Raji (cell line): ENCODE data around the gene TAS2R40.

ENCODE experiments used
- POLR2A ChIP-seq: IDR thresholded peaks from 2 replicates; pipeline ENCODE4 v1.6.1; 2011; ENCODE audit warnings: low read depth, low read length, control low read depth; ENCODE audit not compliant: insufficient read depth

The TAS2R40 gene

GRCh38 chr7:143221737-143222136 is at the start of gene TAS2R40:
Gene TAS2R40 (plus strand): TSS chr7:143222037. CDS start chr7:143222079, 42 bp downstream.
- TF ChIP-seq POLR2A, result no peak

DNA sequence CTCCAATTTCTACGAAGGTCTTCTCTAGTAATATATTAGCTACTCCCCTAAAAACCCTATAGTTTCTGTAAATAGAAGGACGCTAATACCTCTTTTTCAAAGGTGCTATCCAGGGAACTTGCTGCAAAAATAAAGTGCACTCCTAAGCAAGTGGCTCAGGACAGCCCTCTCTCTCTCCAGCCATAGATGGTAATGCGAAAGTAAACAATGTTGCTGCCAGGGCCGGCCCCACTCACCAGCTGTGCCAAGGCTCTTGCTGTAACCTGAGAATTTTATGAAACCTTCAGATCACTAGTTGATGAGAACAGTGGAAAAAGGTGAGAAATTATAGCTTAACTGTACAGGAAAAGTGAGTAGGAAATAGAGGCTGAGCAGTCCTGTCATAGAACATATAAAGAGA is 49.5 kb upstream of the TAS2R40 start:
- TF ChIP-seq POLR2A, result no peak

- no peak for TF ChIP-seq POLR2A
Observed at GRCh38 chr7:143176128-143176527, 45.7 kb upstream of the TAS2R40 start.

DNA sequence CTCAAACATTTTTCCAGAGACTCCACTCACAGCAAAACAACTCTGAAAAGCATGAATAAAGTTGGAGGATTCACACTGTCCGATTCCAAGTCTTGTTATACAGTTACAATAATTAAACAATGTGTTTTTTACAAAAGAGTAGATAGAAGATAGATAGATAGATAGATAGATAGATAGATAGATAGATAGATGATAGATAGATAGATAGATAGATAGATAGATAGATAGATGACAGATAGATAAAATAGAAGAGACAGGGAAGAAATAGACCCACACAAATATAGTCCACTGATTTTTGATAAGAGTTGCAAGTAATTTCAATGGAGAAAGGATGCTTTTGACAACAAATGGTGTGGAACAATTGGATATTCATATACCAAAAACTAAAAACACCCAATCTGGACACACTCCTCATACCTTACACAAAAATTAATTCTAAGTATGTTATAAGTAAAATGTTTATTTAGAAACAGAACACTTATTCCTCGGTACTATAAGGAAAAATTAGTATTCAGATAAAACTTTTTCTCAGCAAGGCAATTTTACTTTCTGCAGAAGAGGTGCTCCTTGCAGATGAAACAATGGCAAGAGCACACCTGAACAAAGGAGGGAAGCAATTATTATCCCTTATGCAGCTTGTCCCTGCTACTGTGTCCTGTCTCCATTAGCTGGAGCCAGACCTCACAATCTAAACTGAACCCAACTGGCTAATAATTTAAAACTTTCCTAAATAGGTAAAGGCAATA is 44.3 kb upstream of the TAS2R40 start:
- no peak for TF ChIP-seq POLR2A

DNA sequence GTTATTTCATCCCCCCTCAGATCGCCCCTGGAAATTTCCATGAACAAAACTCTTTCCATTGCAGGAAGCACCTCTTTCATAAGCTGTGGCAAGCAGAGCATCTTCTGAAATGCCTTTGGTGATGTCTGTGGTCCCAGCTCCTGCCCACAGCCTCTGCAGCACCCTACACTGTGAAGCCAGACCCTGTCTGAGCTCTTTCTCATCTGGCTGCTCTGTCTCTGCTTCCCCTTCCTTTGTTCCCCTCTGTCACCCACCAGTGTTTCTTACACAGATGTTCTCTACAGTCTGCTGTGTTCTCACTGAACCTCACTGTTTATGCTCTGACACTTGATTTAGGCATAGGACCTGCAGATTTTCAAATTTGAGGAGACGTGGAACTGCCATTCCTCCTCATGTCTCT is 40.5 kb upstream of the TAS2R40 start:
- TF ChIP-seq POLR2A, result no peak

DNA sequence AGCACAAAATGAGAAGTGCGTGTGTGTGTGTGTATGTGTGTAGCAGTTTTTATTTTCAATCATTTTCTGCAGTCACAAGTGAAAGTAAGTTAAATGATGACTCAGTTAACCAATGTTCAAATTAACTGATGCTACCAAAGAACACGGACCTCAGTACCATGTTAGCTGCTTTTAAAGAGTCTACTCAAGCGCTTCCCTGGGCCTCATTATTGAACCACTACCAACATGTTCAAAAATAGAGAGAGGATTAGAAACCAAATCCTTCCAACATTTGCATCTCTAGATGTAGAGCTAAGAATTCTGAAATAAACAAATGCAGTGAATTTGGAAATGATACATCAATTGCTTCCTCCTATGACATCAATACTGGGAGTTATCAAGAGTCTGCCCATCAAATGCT is 38.8 kb upstream of the TAS2R40 start, which contains the start of gene TAS2R39:
Gene TAS2R39 (plus strand): TSS at position 396 of the 400 bp plus-strand sequence. CDS start 0 bp downstream, at position 396.
- TF ChIP-seq POLR2A, result no peak

DNA sequence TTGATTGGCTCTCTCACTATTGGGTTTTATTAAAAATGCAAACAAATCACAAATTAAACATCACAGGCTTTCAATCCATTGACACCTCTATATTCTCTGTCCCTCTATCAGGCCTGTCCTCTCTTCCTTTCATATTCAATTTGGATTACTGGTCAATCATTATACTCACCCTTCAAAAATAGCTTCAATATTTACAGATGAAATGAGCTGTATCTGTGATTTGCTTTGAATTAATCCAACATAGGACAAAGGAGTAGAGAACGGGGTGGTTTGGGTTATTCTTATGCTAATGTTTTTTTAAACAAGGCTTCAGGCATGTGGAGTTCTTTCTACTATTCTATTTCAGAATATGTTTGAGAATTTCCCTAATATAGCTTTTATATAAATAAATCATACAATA is 36.3 kb upstream of the TAS2R40 start:
- no peak for TF ChIP-seq POLR2A

DNA sequence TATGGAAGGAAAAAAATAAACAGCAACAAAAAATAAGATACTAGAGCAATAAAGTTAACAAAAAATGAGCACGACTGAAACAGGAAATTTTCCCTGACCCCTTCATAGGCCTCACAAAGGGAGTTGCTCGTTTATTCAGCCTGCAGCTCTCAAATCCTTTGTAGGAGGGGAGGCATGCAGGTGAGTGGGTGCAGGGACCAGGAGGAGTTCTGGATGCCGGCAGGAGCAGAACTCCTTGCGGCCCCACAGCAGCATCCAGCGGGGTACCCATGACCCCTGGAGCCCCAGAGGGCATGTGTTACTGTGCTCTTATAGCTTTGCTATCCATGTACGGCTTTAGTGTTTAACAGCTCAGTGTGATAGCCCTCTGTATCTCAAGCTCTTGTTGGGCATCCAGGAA is 32.8 kb upstream of the TAS2R40 start:
- no peak for TF ChIP-seq POLR2A

DNA sequence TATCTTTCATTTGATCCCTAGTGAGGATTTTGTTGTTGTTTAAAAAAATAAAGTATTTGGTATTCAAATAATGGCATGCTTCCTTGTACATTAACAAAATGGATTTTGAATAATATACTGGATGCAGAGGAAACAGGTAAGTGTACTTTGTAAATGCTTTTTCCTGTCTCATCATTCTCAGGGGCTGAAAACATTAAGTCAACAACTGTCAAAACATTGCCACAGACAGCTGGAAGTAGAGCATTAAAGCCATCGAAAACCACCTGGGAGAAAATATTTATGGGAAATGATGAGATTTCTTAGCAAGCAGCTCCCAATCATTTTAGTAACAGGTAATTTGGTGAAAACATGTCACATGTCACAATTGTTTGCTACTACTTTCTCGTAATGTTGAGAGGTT is 28.0 kb upstream of the TAS2R40 start:
- no peak for TF ChIP-seq POLR2A

DNA sequence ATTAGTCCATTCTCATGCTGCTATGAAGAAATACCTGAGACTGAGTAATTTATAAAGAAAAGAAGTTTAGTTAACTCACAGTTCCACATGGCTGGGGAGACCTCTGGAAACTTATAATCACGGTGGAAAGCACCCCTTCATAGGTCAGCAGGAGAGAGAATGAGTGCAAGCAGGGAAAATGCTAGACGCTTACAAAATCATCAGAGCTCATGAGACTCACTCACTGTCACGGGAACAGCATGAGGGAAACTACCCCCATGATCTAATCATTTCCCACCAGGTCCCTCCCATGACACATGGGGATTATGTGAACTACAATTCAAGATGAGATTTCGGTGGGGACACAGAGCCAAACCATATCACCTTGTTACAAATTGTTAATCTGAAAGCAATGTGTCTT is 22.8 kb upstream of the TAS2R40 start:
- no peak for TF ChIP-seq POLR2A

DNA sequence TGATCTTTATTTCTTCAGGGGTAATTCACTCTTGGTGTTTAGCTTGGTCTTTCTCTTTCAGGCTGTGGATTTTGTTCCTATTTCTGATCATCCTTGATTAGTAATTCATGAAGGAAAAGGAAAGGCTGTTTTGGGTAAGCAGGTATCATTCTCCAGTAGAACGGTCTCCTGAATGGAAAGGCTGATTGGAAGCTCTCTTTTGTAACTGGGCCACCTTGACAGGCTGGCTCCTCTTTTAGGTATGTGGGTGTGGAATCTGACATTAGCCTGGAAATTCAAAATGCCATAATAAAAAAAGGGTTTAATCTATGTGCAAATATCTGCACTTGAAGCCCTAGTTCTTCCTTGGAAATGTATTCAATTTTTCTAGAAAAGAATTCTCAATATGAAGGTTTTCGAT is 19.7 kb upstream of the TAS2R40 start:
- TF ChIP-seq POLR2A, result no peak

- TF ChIP-seq POLR2A, result no peak
Observed at GRCh38 chr7:143203386-143203785, 18.5 kb upstream of the TAS2R40 start.

- TF ChIP-seq POLR2A, result no peak
Observed at GRCh38 chr7:143205560-143206293, 16.1 kb upstream of the TAS2R40 start.

- no peak for TF ChIP-seq POLR2A
Observed at GRCh38 chr7:143210541-143210940, 11.3 kb upstream of the TAS2R40 start.

DNA sequence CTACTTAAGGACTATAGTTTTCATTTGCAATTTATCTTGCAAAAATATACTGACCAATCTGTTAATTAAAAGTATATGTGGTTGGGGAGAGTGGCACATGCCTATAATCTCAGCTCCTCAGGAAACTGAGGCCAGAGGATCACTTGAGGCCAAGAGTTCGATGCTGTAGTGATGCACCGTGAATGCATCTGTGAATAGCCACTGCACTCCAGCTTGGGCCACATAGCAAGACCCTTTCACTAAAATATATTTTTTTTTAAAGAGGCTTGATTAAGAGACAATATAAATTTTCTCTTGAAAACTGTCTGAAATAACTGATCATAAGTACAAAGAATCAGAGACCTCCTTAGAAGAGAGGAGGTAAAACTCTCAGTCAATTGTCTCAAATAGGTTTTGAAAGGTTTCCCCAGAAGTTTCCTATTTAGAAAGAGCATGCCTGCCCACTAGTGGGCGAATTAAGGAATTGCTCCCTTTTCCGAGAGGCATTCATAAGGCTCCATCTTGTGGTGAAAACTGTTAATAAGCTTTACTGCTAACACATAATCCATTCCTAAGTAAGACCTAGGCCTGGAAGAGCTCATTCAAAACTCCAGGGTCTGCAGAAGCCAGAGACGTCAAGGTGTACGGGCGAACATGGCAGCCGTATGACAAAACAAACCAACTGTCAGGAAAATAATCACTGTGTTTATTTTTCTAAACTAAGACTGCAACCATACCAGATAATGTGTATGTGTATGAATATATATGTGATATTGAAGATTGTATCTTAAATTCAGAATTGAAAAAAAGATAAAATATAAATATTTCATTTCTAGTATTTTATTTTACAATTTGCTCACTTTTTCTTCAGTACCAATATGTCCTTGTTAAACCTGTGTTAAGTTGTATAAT is 6.8 kb upstream of the TAS2R40 start:
- no peak for TF ChIP-seq POLR2A

GRCh38 chr7:143216151-143216550 is 5.7 kb upstream of the TAS2R40 start:
- TF ChIP-seq POLR2A, result no peak

DNA sequence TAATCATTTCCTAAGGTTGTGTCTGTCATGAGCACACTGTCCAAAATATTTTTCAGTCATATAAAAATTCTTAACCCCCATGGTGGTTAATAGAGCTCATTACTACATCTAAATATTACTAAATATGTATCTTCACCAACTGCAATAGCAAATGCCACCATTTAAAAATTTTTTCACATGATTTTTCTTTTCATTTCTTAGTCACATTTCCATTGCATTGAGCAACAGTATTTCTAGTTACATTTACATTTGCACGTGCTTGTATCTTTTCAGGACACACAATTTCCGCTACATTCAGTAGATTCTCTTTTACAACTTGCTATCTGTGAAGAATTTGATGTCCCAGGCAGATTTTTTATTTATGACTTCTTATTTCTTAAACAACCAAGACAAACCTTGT is 5.2 kb upstream of the TAS2R40 start:
- TF ChIP-seq POLR2A, result no peak
